Stimulated activated CD4-positive, alpha-beta T cell treated with anti-CD3 and anti-CD28 coated beads, Interleukin-1b, Interleukin-23, amount 100 ng/mL, for 24 hours (primary cell): ENCODE data around the gene EBLN2.

Experiments
- DNase-seq, 4 experiments: peaks; one replicate each; pipeline ENCODE4 v3.0.0-alpha.2; 2020; ENCODE audit warnings: low read depth in 4 of 4, low spot score in 1 of 4

Gene EBLN2

GRCh38 chr3:73100741-73101559 is 39.5 kb downstream of the EBLN2 start:
- peak; percentile 62 to 78 (median 66) for DNase-seq

- DNase-seq = no peak
Measured at GRCh38 chr3:73101881-73102280, 40.4 kb downstream of the EBLN2 start.

GRCh38 chr3:73107215-73107614 is 45.8 kb downstream of the EBLN2 start:
- DNase-seq = no peak

- DNase-seq = no peak
Measured at GRCh38 chr3:73107676-73108187, 46.3 kb downstream of the EBLN2 start.

GRCh38 chr3:73108750-73109149 is 47.3 kb downstream of the EBLN2 start:
- no peak for DNase-seq

GRCh38 chr3:73110530-73110929 is 49.1 kb downstream of the EBLN2 start:
- DNase-seq = no peak
